ENCODE data around the gene TTF2.
A peak's percentile ranks its signal among the peaks of the same experiment; 100 is the strongest.

TTF2 gene

DNA sequence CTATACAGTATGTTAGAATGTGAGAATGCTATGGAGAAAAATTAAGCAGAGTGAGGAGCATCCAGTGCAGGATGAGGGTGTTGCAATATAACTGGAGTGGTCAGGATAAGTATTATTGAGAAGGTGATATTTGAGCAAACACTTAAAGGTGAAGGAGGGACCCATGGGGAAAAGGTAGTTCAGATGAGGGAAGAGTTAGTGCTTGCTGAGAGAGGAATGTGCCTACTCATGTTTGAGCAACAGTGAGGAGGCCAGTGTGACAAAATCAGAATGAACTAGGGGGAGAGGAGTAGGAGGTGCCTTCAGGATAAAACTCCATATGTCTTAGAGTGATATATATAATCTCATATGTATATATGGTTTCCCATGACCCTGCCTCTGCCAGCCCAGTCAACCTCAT is 67.7 kb downstream of the TTF2 start:
- no peak for TF ChIP-seq NFIC (IDR thresholded peaks at IDR 0.05)
- TF ChIP-seq CEBPB (IDR thresholded peaks at IDR 0.05): no peak
- no peak for TF ChIP-seq EP300 (IDR thresholded peaks at IDR 0.05; ENCODE audit: borderline replicate concordance)
- no peak for TF ChIP-seq RAD21 (IDR thresholded peaks at IDR 0.05; ENCODE audit: low read depth)
- TF ChIP-seq YY1 (IDR thresholded peaks at IDR 0.05; ENCODE audit: low read depth): no peak
- no peak for TF ChIP-seq CREB1 (IDR thresholded peaks at IDR 0.05; ENCODE audit: low read depth)
- no peak for TF ChIP-seq TEAD4 (IDR thresholded peaks at IDR 0.05)

DNA sequence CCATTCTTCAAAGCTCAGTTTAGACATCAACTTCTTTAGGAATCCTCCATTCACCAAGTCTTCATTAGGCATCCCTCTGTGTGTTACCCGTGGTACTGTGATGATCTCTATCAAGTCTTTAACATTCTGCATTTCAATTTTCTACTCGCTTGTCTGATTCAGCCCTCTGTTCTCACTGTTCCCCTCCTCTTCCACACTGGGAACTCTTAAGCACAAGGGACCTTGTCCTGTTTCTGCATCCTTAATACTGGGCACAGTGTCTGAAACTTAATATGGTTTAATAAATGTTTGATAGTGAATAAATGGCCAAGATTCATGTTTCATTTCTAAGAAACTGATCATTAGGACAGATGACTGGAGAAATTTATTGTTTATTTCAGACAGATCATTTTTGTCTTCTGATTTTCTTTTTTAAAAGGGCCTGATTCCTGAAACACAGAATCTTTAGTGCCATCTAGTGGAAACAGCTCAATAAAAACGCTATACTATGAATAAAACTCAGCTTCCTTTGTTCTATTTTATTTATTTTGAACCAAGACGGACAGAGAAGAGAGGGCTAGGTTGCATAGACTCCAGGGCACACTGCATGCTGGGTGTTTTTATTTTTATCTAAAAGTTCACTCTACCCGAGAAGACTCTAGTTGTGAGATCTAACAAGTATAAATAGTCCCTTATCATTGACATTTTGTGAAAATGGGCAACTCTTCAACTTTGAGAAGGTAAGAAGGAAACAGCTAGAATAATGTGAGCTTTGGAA is 68.4 kb downstream of the TTF2 start:
- TF ChIP-seq, protein P1, sequence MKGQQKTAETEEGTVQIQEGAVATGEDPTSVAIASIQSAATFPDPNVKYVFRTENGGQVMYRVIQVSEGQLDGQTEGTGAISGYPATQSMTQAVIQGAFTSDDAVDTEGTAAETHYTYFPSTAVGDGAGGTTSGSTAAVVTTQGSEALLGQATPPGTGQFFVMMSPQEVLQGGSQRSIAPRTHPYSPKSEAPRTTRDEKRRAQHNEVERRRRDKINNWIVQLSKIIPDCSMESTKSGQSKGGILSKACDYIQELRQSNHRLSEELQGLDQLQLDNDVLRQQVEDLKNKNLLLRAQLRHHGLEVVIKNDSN (IDR thresholded peaks at IDR 0.05): no peak
- TF ChIP-seq RAD21 (IDR thresholded peaks at IDR 0.05; ENCODE audit: low read depth) (peak; percentile 57), EGR1 (IDR thresholded peaks at IDR 0.05) (no peak)
- TF ChIP-seq, protein P2, sequence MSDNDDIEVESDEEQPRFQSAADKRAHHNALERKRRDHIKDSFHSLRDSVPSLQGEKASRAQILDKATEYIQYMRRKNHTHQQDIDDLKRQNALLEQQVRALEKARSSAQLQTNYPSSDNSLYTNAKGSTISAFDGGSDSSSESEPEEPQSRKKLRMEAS (IDR thresholded peaks at IDR 0.05): no peak
- TF ChIP-seq, protein P3, sequence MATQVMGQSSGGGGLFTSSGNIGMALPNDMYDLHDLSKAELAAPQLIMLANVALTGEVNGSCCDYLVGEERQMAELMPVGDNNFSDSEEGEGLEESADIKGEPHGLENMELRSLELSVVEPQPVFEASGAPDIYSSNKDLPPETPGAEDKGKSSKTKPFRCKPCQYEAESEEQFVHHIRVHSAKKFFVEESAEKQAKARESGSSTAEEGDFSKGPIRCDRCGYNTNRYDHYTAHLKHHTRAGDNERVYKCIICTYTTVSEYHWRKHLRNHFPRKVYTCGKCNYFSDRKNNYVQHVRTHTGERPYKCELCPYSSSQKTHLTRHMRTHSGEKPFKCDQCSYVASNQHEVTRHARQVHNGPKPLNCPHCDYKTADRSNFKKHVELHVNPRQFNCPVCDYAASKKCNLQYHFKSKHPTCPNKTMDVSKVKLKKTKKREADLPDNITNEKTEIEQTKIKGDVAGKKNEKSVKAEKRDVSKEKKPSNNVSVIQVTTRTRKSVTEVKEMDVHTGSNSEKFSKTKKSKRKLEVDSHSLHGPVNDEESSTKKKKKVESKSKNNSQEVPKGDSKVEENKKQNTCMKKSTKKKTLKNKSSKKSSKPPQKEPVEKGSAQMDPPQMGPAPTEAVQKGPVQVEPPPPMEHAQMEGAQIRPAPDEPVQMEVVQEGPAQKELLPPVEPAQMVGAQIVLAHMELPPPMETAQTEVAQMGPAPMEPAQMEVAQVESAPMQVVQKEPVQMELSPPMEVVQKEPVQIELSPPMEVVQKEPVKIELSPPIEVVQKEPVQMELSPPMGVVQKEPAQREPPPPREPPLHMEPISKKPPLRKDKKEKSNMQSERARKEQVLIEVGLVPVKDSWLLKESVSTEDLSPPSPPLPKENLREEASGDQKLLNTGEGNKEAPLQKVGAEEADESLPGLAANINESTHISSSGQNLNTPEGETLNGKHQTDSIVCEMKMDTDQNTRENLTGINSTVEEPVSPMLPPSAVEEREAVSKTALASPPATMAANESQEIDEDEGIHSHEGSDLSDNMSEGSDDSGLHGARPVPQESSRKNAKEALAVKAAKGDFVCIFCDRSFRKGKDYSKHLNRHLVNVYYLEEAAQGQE (IDR thresholded peaks at IDR 0.05; ENCODE audit: low read depth): no peak

DNA sequence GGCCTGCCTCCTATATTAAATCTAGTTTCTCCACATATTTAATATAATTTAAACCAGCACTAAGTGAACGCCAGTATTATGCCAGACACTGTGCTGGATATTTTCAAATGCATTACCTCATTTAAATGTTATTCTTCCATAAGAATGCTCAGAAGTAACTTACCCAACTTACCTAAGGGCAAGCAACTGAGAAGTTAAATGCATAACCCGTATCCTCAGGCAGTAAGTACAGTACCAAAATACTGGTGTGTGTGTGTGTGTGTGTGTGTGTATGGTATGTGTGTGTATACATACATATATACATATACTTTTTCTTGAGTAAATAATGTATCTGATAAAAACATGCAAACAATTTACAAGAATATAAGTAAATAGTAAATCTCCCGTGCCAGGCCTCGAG is 70.4 kb downstream of the TTF2 start:
- no peak for TF ChIP-seq TCF12 (IDR thresholded peaks at IDR 0.05; ENCODE audit: low read depth)
- no peak for TF ChIP-seq ZBTB7A (IDR thresholded peaks at IDR 0.05; ENCODE audit: low read depth)
- no peak for TF ChIP-seq YY1 (IDR thresholded peaks at IDR 0.05; ENCODE audit: low read depth)
- TF ChIP-seq CEBPB (IDR thresholded peaks at IDR 0.05): no peak

DNA sequence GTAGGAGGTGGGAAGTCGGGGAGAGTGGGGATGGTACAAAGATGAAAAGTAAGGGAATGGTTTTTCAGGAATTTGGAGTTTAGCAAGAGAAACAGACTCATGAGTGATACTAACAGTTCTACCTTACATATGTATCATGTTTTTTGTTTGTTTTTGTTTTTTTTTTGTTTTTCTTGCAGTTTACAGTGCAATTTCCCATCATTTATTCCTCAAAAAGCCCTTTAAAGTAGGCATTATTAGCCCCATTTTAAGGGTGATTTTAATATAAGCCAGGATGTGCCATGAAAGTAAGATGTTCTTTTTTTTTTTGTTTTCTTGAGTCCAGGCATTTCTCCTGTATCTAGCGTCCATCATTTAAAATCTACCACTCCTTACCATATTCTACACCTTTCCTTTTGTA is 75.2 kb downstream of the TTF2 start:
- TF ChIP-seq YY1 (IDR thresholded peaks at IDR 0.05; ENCODE audit: low read depth) (no peak), EP300 (IDR thresholded peaks at IDR 0.05; ENCODE audit: borderline replicate concordance) (no peak), NFIC (IDR thresholded peaks at IDR 0.05) (no peak), CREB1 (IDR thresholded peaks at IDR 0.05; ENCODE audit: low read depth) (no peak), RAD21 (IDR thresholded peaks at IDR 0.05; ENCODE audit: low read depth) (no peak), FOXM1 (IDR thresholded peaks at IDR 0.05; ENCODE audit: borderline replicate concordance, low read depth) (no peak), TCF12 (IDR thresholded peaks at IDR 0.05; ENCODE audit: low read depth) (no peak)
- TF ChIP-seq, protein P3 (IDR thresholded peaks at IDR 0.05; ENCODE audit: low read depth): no peak
- TF ChIP-seq, protein P1 (IDR thresholded peaks at IDR 0.05): no peak

DNA sequence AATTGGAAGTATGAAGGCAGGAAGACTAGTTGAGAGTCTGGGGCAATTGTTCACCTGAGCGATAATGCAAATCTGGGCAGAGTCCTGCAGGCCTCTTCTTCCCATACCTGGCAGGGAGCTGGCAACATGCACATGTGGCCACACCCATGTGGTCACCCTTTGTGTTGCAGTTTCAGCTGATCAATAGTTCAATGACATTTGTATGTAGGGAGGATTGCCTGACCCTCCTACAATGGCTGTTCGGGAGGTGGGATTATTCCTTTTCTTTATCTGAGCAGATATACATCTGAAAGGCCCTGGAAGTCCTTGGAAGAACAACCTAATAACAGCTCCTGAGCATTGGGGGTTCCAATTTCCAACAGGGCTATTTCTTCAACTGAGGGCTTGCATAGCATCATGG is 76.6 kb downstream of the TTF2 start:
- no peak for TF ChIP-seq FOXM1 (IDR thresholded peaks at IDR 0.05; ENCODE audit: borderline replicate concordance, low read depth)
- no peak for TF ChIP-seq YY1 (IDR thresholded peaks at IDR 0.05; ENCODE audit: low read depth)
- no peak for TF ChIP-seq CREB1 (IDR thresholded peaks at IDR 0.05; ENCODE audit: low read depth)
- TF ChIP-seq, protein P1 (IDR thresholded peaks at IDR 0.05): no peak
- no peak for TF ChIP-seq EGR1 (IDR thresholded peaks at IDR 0.05)
- TF ChIP-seq NFIC (IDR thresholded peaks at IDR 0.05): no peak
- TF ChIP-seq TCF12 (IDR thresholded peaks at IDR 0.05; ENCODE audit: low read depth): no peak
- no peak for TF ChIP-seq EP300 (IDR thresholded peaks at IDR 0.05; ENCODE audit: borderline replicate concordance)
- TF ChIP-seq TEAD4 (IDR thresholded peaks at IDR 0.05): no peak
- TF ChIP-seq, protein P3 (IDR thresholded peaks at IDR 0.05; ENCODE audit: low read depth): no peak
- TF ChIP-seq, protein P2 (IDR thresholded peaks at IDR 0.05): no peak
- TF ChIP-seq RAD21 (IDR thresholded peaks at IDR 0.05; ENCODE audit: low read depth): no peak
